Measurements from ENCODE around the gene XCL1. TPM values are rescaled to one million over a fixed set of nuclear protein-coding genes. Genes with fewer than 3 reads are reported as not detected.
A peak's percentile ranks its signal among the peaks of the same experiment; 100 is the strongest.
"Not testable (repeated sequence)": the region's sequence is repeated elsewhere in the genome, so short reads cannot be mapped to it uniquely, and the experiment has no call there.

XCL1 gene
- total RNA-seq, 3 donors from 2014 or later = 0.33 TPM; not detected in 2

DNA sequence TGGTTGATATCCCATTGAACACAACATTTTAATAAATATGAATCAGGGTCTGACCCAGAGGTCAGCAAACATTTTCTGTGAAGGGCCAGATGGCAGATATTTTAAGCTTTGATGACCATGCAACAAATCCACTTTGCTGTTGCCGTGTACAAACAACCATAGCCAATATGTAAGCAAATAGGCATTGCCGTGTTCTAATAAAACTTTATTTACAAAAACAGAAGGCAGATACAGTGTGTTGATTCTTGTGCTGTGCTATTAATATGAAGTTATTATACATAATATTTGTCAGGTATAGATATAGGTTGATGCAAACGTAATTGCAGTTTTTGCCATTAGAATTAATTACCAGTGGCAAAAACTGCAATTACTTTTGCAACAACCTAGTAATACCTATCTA, 8.8 kb upstream of the XCL1 start:
- Histone ChIP-seq H3K4me3 (no peak overlapping the region), H3K4me1 (no peaks in the 10 kb centered on the region), H3K27me3 (no peaks in the 10 kb centered on the region), H3K27ac (no peak overlapping the region), H3K36me3 (no peaks in the 10 kb centered on the region), H3K9me3 (no peaks in the 10 kb centered on the region)
- DNase-seq (ENCODE audit: low spot score in 2 of 2) = no peak
- intact Hi-C loops (cut with DNase I; ENCODE audit: low total_unique reads) = no loop called here
- TF ChIP-seq, protein P1, sequence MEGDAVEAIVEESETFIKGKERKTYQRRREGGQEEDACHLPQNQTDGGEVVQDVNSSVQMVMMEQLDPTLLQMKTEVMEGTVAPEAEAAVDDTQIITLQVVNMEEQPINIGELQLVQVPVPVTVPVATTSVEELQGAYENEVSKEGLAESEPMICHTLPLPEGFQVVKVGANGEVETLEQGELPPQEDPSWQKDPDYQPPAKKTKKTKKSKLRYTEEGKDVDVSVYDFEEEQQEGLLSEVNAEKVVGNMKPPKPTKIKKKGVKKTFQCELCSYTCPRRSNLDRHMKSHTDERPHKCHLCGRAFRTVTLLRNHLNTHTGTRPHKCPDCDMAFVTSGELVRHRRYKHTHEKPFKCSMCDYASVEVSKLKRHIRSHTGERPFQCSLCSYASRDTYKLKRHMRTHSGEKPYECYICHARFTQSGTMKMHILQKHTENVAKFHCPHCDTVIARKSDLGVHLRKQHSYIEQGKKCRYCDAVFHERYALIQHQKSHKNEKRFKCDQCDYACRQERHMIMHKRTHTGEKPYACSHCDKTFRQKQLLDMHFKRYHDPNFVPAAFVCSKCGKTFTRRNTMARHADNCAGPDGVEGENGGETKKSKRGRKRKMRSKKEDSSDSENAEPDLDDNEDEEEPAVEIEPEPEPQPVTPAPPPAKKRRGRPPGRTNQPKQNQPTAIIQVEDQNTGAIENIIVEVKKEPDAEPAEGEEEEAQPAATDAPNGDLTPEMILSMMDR (IDR thresholded peaks at IDR 0.05) = no peak
- TF ChIP-seq POLR2A (IDR thresholded peaks at IDR 0.05) (no peak), POLR2AphosphoS5 (IDR thresholded peaks at IDR 0.05) (no peak)

DNA sequence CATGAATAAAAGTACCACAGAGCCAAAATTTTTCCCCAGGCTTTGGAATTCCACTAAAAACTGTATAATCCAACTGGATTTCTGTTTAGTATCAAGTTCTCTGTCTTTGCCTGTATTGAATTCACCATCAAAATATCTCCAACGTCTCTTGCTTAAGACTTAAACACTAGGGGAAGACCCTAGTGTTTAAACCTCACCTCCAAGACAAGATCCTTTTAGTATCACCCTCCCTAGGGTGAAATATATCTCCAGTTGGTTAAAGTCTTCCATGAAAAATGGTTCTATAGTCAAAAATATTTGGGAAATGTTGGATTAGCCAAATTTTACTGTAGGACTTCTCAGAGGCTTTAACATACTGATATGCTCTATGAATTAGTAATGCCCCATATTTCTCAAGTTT, 8.1 kb upstream of the XCL1 start:
- no peak overlapping the region for H3K4me3 ChIP-seq
- DNase-seq (ENCODE audit: low spot score in 2 of 2) = no peak
- no peaks in the 10 kb centered on the region for H3K9me3 ChIP-seq
- no peaks in the 10 kb centered on the region for H3K4me1 ChIP-seq
- no peak overlapping the region for H3K27ac ChIP-seq
- intact Hi-C loops (cut with DNase I; ENCODE audit: low total_unique reads) = no loop called here
- TF ChIP-seq, protein P1 (IDR thresholded peaks at IDR 0.05) = no peak
- TF ChIP-seq POLR2A (IDR thresholded peaks at IDR 0.05) = no peak
- no peak for TF ChIP-seq POLR2AphosphoS5 (IDR thresholded peaks at IDR 0.05)
- no peaks in the 10 kb centered on the region for H3K36me3 ChIP-seq
- no peaks in the 10 kb centered on the region for H3K27me3 ChIP-seq

DNA sequence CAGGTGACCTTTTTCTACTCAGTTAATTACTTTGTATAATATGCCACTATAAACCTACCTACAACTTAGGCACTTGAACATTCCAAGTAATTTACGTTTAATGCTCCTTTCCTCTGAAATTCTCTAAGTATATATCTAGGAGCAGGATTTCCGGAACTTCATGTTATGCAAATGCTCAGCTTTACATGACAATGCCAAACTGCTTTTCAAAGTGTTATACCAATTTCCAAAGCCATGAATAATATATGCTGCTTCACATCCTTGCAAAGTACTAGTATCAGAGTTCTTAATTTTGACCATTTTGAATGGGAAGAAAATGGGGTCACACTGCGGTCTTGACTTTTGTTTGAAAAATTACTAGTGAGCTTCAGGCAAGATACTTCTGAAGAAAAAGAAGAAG, 5.8 kb upstream of the XCL1 start:
- H3K9me3 ChIP-seq = no peaks in the 10 kb centered on the region
- H3K4me1 ChIP-seq = no peaks in the 10 kb centered on the region
- no peaks in the 10 kb centered on the region for H3K36me3 ChIP-seq
- TF ChIP-seq, protein P1 (IDR thresholded peaks at IDR 0.05) = no peak
- TF ChIP-seq POLR2A (IDR thresholded peaks at IDR 0.05) = no peak
- no peak for TF ChIP-seq POLR2AphosphoS5 (IDR thresholded peaks at IDR 0.05)
- intact Hi-C loops (cut with DNase I; ENCODE audit: low total_unique reads) = no loop called here
- H3K27ac ChIP-seq = no peak overlapping the region
- H3K4me3 ChIP-seq = no peak overlapping the region
- no peaks in the 10 kb centered on the region for H3K27me3 ChIP-seq
- DNase-seq (ENCODE audit: low spot score in 2 of 2) = no peak

DNA sequence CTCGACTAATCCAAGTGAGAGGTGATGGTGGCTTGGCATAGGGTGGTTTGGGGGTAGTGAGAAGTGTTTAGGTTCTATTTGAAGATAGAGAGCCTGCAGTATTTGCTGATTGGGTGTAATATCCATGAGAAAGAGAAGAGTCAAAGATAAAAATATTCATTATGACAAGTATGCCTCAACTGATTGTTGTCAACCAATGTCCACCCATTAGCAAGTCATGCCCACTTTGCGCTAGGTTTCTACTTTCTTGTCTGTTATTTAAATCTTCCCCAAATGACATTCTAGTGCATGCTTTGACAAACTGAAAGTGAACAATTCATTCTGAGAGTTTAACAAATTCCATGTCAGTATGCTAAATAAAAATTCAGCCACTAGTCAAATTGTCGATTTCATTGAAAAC, 3.8 kb upstream of the XCL1 start:
- TF ChIP-seq POLR2A (IDR thresholded peaks at IDR 0.05) (no peak), POLR2AphosphoS5 (IDR thresholded peaks at IDR 0.05) (no peak)
- TF ChIP-seq, protein P1 (IDR thresholded peaks at IDR 0.05) = no peak

DNA sequence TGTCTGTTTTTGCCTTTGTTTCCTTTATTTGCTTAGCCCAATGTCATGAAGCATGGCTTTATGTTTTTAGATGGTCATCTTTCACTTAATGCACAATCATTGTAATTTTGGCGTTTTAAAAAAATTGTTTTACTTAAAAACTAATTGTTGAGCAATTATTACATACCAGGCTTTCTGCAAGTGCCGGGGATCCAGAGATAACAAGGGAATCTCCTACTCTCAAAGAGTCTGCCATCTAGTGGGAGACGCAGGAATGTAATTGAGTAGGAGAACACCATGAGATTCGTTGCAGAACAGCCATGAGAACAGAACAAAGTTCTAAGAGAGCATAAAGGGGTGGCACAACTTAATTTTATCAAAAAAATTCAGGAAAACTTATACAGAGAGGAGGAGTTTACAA, 2.2 kb upstream of the XCL1 start:
- H3K4me1 ChIP-seq; DNase-seq (ENCODE audit: low spot score in 2 of 2); H3K9me3 ChIP-seq; H3K27ac ChIP-seq; intact Hi-C loops (cut with DNase I; ENCODE audit: low total_unique reads); H3K4me3 ChIP-seq; H3K36me3 ChIP-seq; H3K27me3 ChIP-seq: not testable (repeated sequence)
- TF ChIP-seq, protein P1 (IDR thresholded peaks at IDR 0.05) = peak in 2 of 3 donors; percentile 22 to 52

More for the DNA sequence above, 3.8 kb upstream of the XCL1 start:
- H3K4me3 ChIP-seq = no peak overlapping the region
- H3K27me3 ChIP-seq = no peaks in the 10 kb centered on the region
- H3K36me3 ChIP-seq = no peaks in the 10 kb centered on the region
- H3K4me1 ChIP-seq = no peaks in the 10 kb centered on the region
- no peak for DNase-seq (ENCODE audit: low spot score in 2 of 2)
- H3K9me3 ChIP-seq = no peaks in the 10 kb centered on the region
- H3K27ac ChIP-seq = no peak overlapping the region
- intact Hi-C loops (cut with DNase I; ENCODE audit: low total_unique reads) = no loop called here

DNA sequence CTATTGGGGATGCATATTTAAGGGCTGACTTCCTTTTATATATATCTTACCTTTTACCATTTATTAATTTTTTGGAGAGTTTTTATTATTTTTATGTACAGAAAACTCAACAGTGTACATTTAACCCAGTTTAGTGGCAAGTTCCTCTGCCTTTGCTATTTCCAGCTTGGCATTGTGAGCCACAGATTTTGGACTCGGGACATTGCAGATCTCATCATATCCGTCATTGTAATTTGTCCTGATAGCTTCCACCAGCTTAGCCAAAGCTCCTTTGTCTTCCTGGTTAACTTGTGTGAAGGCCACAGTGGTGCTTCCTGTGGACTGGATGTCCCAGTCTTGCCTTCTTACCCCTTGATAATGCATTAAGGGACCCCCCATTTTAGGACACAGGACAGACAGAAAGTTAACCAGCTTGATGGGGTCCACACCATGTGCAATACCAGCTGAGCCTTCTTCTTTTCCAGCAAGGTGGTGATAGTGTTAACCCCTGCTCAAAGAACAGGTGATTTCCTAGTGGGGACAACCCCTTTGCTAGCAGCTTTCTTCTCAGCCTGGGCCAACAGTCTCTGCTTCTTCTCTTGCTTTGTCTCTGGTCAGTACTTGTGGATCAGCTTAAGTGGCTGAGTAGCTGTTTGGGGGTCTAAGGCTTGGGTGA, 2.3 kb downstream of the XCL1 start:
- H3K36me3 ChIP-seq; intact Hi-C loops (cut with DNase I; ENCODE audit: low total_unique reads); DNase-seq (ENCODE audit: low spot score in 2 of 2); H3K4me3 ChIP-seq; H3K27me3 ChIP-seq; H3K9me3 ChIP-seq; H3K27ac ChIP-seq; H3K4me1 ChIP-seq: not testable (repeated sequence)

DNA sequence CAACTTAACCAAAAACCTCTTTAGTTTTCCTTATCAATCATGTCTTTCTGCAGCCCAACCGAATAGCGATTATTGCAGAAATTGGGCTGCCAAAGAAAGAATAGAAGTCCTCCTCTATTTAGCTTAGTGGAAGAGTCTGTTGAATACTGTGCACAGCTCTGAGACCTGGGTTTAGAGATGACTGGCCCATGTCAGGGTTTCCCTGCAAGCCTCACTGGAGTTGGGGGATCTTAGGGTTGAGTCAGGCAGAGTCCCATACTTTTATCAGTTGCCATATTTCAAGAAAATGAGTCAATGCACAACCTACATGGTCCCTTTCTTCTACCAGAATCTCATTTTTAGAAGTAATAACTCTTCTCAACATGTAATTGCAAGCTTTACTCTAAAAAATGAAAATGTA, 3.9 kb downstream of the XCL1 start:
- H3K36me3 ChIP-seq; H3K27ac ChIP-seq; H3K4me3 ChIP-seq; DNase-seq (ENCODE audit: low spot score in 2 of 2); H3K9me3 ChIP-seq; H3K4me1 ChIP-seq; H3K27me3 ChIP-seq; intact Hi-C loops (cut with DNase I; ENCODE audit: low total_unique reads): not testable (repeated sequence)

DNA sequence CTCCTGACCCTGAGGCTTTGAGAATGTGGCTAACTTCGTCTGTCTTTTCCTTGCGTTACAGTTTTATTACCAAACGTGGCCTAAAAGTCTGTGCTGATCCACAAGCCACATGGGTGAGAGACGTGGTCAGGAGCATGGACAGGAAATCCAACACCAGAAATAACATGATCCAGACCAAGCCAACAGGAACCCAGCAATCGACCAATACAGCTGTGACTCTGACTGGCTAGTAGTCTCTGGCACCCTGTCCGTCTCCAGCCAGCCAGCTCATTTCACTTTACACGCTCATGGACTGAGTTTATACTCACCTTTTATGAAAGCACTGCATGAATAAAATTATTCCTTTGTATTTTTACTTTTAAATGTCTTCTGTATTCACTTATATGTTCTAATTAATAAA, 4.6 kb downstream of the XCL1 start:
- H3K4me3 ChIP-seq; intact Hi-C loops (cut with DNase I; ENCODE audit: low total_unique reads); H3K27ac ChIP-seq; H3K4me1 ChIP-seq; DNase-seq (ENCODE audit: low spot score in 2 of 2); H3K36me3 ChIP-seq; H3K27me3 ChIP-seq; H3K9me3 ChIP-seq: not testable (repeated sequence)

All from breast epithelium (tissue), 4 donors.